K562 (cell line): ENCODE measurements around the gene CHST8. TPM values are rescaled to one million over a fixed set of nuclear protein-coding genes. Genes with fewer than 3 reads are reported as not detected.

Experiments
- ATAC-seq: fragments of 200-7000 bp; cut with Tn5 transposase; 3 replicates; pipeline ENCODE4 v1.9.1; 2020; ENCODE audit warnings: moderate library complexity
- Bru-seq: library from RNA; stranded (reverse); fragments of 400-500 nt; gene quantifications from one replicate; lab custom pipeline; 2021; lab: Mats Ljungman, UMichigan
- BruChase-seq, 2 experiments: library from RNA; stranded (reverse); fragments of 400-500 nt; gene quantifications; one replicate each; lab custom pipeline; 2021; lab: Mats Ljungman, UMichigan
- BruUV-seq: library from RNA; stranded (reverse); fragments of 400-500 nt; replicated peaks from 2 replicates; lab custom pipeline; 2021; lab: Mats Ljungman, UMichigan
- CTCF ChIA-PET: fragments of 300-600 bp; formaldehyde crosslinking; extraction: SDS; loops from one replicate; lab custom pipeline; 2021; ENCODE audit warnings: low intra/inter-chr PET ratio; lab: Yijun Ruan, JAX
- POLR2A ChIA-PET: fragments of 300-600, 350-650 bp; sonication (Branson Sonifier 250); formaldehyde crosslinking; extraction: SDS; loops from one replicate; lab custom pipeline; 2021; ENCODE audit warnings: antibody characterized with exemption, inconsistent platforms; lab: Yijun Ruan, JAX
- DNase-seq, 4 experiments: peaks; one replicate each; pipeline versions ENCODE4 v3.0.0 to v3.0.0-alpha.2; 2011 to 2018; ENCODE audit warnings: low spot score in 3 of 4, mixed read lengths in 3 of 4; ENCODE audit errors: extremely low read depth in 1 of 4
- FAIRE-seq: peaks from 2 replicates; lab custom pipeline; 2011; peaks lifted over from hg19 to GRCh38; lab: Jason Lieb, UNC
- H2AFZ ChIP-seq: 2 replicates; pipeline ENCODE4 v1.6.0; 2011; ENCODE audit warnings: low read depth, low read length, control low read depth, inconsistent platforms
- H3K27ac ChIP-seq: fragments of 200-600 bp; 3 replicates; pipeline ENCODE4 v1.8.0; 2011; ENCODE audit warnings: low read depth, mild to moderate bottlenecking, control low read depth, inconsistent platforms, low read length, moderate library complexity, mixed read lengths; ENCODE audit errors: extremely low read depth
- H3K27me3 ChIP-seq, 2 experiments: fragments of 300-600 bp in 1 of 2; 2 replicates in 1 of 2; 3 replicates in 1 of 2; pipeline versions ENCODE4 v1.6.0 to v1.8.0; 2011; ENCODE audit warnings: inconsistent platforms in 2 of 2, low read length in 2 of 2, mild to moderate bottlenecking in 1 of 2, mixed read lengths in 1 of 2, moderate library complexity in 1 of 2; ENCODE audit not compliant: control insufficient read depth in 2 of 2, insufficient read depth in 2 of 2
- H3K36me3 ChIP-seq: fragments of 300-600 bp; 3 replicates; pipeline ENCODE4 v1.8.0; 2011; ENCODE audit warnings: mild to moderate bottlenecking, low read length, inconsistent platforms; ENCODE audit not compliant: control insufficient read depth, insufficient read depth
- H3K4me1 ChIP-seq, 2 experiments: fragments of 200-600 bp in 1 of 2; replicated peaks in 1 of 2; 2 replicates in 1 of 2; 3 replicates in 1 of 2; pipeline versions ENCODE4 v1.5.1 to v1.8.0; 2011; ENCODE audit warnings: inconsistent platforms in 2 of 2, low read length in 2 of 2, mild to moderate bottlenecking in 1 of 2, mixed read lengths in 1 of 2, moderate library complexity in 1 of 2; ENCODE audit not compliant: control insufficient read depth in 2 of 2, insufficient read depth in 2 of 2
- H3K4me2 ChIP-seq: 2 replicates; pipeline ENCODE4 v1.6.1; 2011; ENCODE audit warnings: low read length, control low read depth, inconsistent platforms, mixed read lengths; ENCODE audit not compliant: insufficient read depth
- H3K4me3 ChIP-seq: fragments of 200-600 bp; sonication (generic), shearing (Covaris generic); 2 replicates; pipeline ENCODE4 v1.5.1; 2016; ENCODE audit warnings: control low read depth, inconsistent platforms
- H3K79me2 ChIP-seq: fragments of 200-600 bp; 3 replicates; pipeline ENCODE4 v1.8.0; 2011; ENCODE audit warnings: low read length, inconsistent platforms; ENCODE audit not compliant: control insufficient read depth, insufficient read depth
- H3K9ac ChIP-seq, 2 experiments: 2 replicates each; pipeline versions ENCODE4 v1.6.0 to v1.6.1; 2011; ENCODE audit warnings: low read depth in 2 of 2, low read length in 2 of 2, control low read depth in 1 of 2, inconsistent platforms in 1 of 2, mild to moderate bottlenecking in 1 of 2, mixed read lengths in 1 of 2; ENCODE audit not compliant: insufficient read depth in 1 of 2
- H3K9me1 ChIP-seq: one replicate; pipeline ENCODE4 v1.6.0; 2011; ENCODE audit warnings: inconsistent platforms, mild to moderate bottlenecking, low read length, moderate library complexity; ENCODE audit not compliant: control insufficient read depth, insufficient read depth
- H3K9me3 ChIP-seq: replicated peaks from 2 replicates; pipeline ENCODE4 v1.5.1; 2011; ENCODE audit warnings: low read depth, low read length, inconsistent platforms; ENCODE audit not compliant: control insufficient read depth, insufficient read depth
- H4K20me1 ChIP-seq: replicated peaks from 2 replicates; pipeline ENCODE4 v1.6.1; 2011; ENCODE audit warnings: low read length, inconsistent platforms, mixed read lengths; ENCODE audit not compliant: control insufficient read depth, insufficient read depth
- AFF4 ChIP-seq: sonication (generic); formaldehyde crosslinking; IDR thresholded peaks from 2 replicates; pipeline ENCODE4 v1.8.0; 2023; ENCODE audit warnings: mild to moderate bottlenecking, missing genetic modification reagents
- FUS ChIP-seq: fragments of 200-400 bp; formaldehyde crosslinking; optimal IDR thresholded peaks from 2 replicates; pipeline ENCODE3; 2017; ENCODE audit warnings: low read depth, low read length
- PCBP1 ChIP-seq: fragments of 200-400 bp; formaldehyde crosslinking; IDR thresholded peaks from 2 replicates; pipeline ENCODE4 v1.6.1; 2018; ENCODE audit warnings: mild to moderate bottlenecking, low read depth, low read length; ENCODE audit not compliant: poor library complexity, severe bottlenecking
- SUPT5H ChIP-seq: fragments of 450-650 bp; IDR thresholded peaks from 2 replicates; pipeline ENCODE4 v1.6.1; 2016
- WGBS: fragments of 100-300 bp; shearing (Covaris generic); methylation state at CpG from one replicate; pipeline ENCODE4 v1.1.6; 2016; ENCODE audit warnings: low coverage, mixed read lengths; ENCODE audit not compliant: insufficient coverage; ENCODE audit errors: missing lambda C conversion rate; 5-methylcytosine and 5-hydroxymethylcytosine counted together
- in situ Hi-C: fragments of 300-500 bp; cut with MboI; formaldehyde crosslinking; loops from 4 replicates; pipeline ENCODE4 v1.15.0; 2018; ENCODE audit warnings: inconsistent platforms, mixed read lengths
- intact Hi-C: fragments of 100-400 bp; cut with micrococcal nuclease; formaldehyde crosslinking; loops from 2 replicates; pipeline ENCODE4 v1.14.2; 2022
- long read RNA-seq, 3 experiments: library from polyadenylated mRNA in 2 of 3; library from RNA in 1 of 3; unstranded in 2 of 3; stranded (forward) in 1 of 3; transcript quantifications; one replicate each; pipeline ENCODE4 v2.0.0, GENCODE V29; 2019 to 2022
- polyA minus RNA-seq, 3 experiments: library from RNA; depleted of rRNA, polyadenylated mRNA; stranded (reverse); fragments of >200 nt; gene quantifications; 2 replicates each; pipeline ENCODE4 v1.2.3, GENCODE V29; 2011
- polyA plus RNA-seq, 8 experiments: library from polyadenylated mRNA; depleted of rRNA in 4 of 8; stranded (reverse) in 5 of 8; unstranded in 3 of 8; fragments of >200 nt; fragmentation: Nextera tagmentation in 2 of 8; fragmentation: Illumina TruSeq in 1 of 8; extraction: Ambion mirVana in 2 of 8; extraction: Trizol in 1 of 8; gene quantifications; 2 replicates each; pipeline versions ENCODE4 v1.2.1 to v1.2.3, GENCODE V29; 2011 to 2014; ENCODE audit warnings: inconsistent platforms in 1 of 8, missing spikeins in 1 of 8
- total RNA-seq, 7 experiments: library from RNA; depleted of rRNA in 6 of 7; stranded (reverse); fragments of >200 nt in 6 of 7; fragmentation: Illumina TruSeq in 2 of 7; extraction: Trizol in 2 of 7; gene quantifications; 2 replicates each; pipeline versions ENCODE4 v1.2.1 to v1.2.3, GENCODE V29; 2011 to 2021; ENCODE audit warnings: low replicate concordance in 1 of 7
- TF ChIP-seq, protein P1 (sequence below), 2 experiments: IDR thresholded peaks in 1 of 2; conservative IDR thresholded peaks in 1 of 2; 2 replicates each; pipeline ENCODE4 v1.6.1; 2016; ENCODE audit warnings: low read depth in 2 of 2, mild to moderate bottlenecking in 1 of 2, missing compliant biosample characterization in 1 of 2, missing genetic modification characterization in 1 of 2, moderate library complexity in 1 of 2
- TF ChIP-seq, protein P2 (sequence below): sonication (generic); formaldehyde crosslinking; IDR thresholded peaks from 2 replicates; pipeline ENCODE4 v1.5.0; 2020; ENCODE audit warnings: missing genetic modification reagents

The CHST8 gene
- total RNA-seq (2011; cell fraction: chromatin; rRNA removed; ENCODE audit: low replicate concordance), result not detected in 2 replicates
- total RNA-seq (2011; cell fraction: nucleolus; rRNA removed), result not detected in 2 replicates
- total RNA-seq (2011; cell fraction: nucleoplasm; rRNA removed), result not detected in 2 replicates
- total RNA-seq (2014; rRNA removed) (not detected in 2 replicates), total RNA-seq (2014; rRNA removed; fragmentation: Illumina TruSeq; extraction: Trizol) (not detected in 2 replicates), total RNA-seq (2015; rRNA removed; fragmentation: Illumina TruSeq; extraction: Trizol) (not detected in 2 replicates), total RNA-seq (2021) (0.11 TPM in 1 of 2 replicates, not detected in the other), polyA plus RNA-seq (2011; rRNA removed) (not detected in 2 replicates), polyA plus RNA-seq (2014; fragmentation: Illumina TruSeq; extraction: Trizol) (not detected in 2 replicates), polyA plus RNA-seq (2014; fragmentation: Nextera tagmentation; extraction: Ambion mirVana) (not detected), polyA plus RNA-seq (2014; rRNA removed) (not detected in 2 replicates), polyA minus RNA-seq (2011; rRNA and poly(A)+ RNA removed) (not detected in 2 replicates), Bru-seq, nascent RNA (not detected), BruChase-seq, experiment 1, labeled RNA remaining after a 2-hour chase (not detected), BruChase-seq, experiment 2, labeled RNA remaining after a 6-hour chase (percentile 1 among the genes with signal in this experiment)
- not detected in 2 replicates for polyA plus RNA-seq (2011; cell fraction: cytosol; rRNA removed)
- not detected in 2 replicates for polyA plus RNA-seq (2011; cell fraction: nucleus; rRNA removed)
- polyA plus RNA-seq (2012), result not detected in 2 replicates
- polyA minus RNA-seq (2011; cell fraction: cytosol; rRNA and poly(A)+ RNA removed), result not detected in 2 replicates
- polyA minus RNA-seq (2011; cell fraction: nucleus; rRNA and poly(A)+ RNA removed), result not detected in 2 replicates
- long read RNA-seq, experiment 1, result 0 reads
- long read RNA-seq, experiment 2, result 0 reads
- long read RNA-seq, experiment 3, result 0 reads

DNA sequence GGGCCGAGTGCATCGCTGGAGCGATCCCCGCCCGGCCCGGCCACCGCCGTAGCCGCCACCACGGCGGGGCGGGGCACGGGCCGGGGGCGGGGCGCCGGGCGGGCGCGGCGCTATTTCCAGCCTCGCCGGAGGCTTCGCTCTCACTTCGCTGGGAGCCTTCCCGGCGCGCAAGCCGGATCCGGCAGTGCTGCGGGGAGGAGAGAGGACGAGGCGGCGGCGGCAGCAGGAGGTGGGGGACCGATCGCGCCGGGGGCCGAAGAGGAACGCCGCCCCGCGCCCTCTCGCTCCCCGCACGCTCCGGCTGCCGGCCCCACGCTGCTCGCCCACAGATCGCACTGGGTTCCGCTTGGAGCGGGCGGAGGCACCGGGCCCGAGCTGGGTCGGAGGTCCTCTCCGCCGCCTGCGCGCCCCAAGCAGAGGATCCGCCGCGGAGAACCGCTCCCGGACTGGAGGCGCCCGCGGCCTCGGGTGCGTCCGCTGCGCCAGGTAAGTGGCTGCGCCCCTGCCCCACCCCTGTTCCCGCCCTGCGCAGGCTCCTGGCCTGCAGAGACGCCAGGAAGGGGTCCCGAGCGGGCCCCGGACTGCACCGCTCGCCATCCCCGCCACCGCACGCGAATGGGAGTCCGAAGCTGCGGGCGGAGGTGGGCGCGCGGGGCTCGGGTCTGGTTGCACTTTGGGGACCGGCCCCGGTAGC is at the start of gene CHST8:
CHST8 (plus strand) TSS at position 143 of the 694 bp plus-strand sequence. CDS start 67,309 bp downstream, outside the sequence.
- no TSS peak for BruUV-seq
- Histone ChIP-seq H3K4me3 (no peak within 1 kb of the TSS), H3K9me3 (no peaks in the 10 kb centered on the region), H3K9ac (no peak within 1 kb of the TSS), H3K4me2 (no peak within 1 kb of the TSS), H3K27ac (no peak within 1 kb of the TSS), H3K4me1 (peaks cover 0 to 19% of the 10 kb centered on the region in 2 experiments; a peak in 2 of 5 replicates), H3K27me3 (peaks cover 2 to 56% of the 10 kb centered on the region in 2 experiments; a peak in 3 of 5 replicates), H3K79me2 (no peaks in the 10 kb centered on the region), H3K36me3 (no peaks in the 10 kb centered on the region), H4K20me1 (no peaks in the 10 kb centered on the region; the same call in 1 of the 2 replicates), H3K9me1 (no peaks in the 10 kb centered on the region), H2AFZ (no peak within 1 kb of the TSS)
- intact Hi-C loops, result no loop called here
- TF ChIP-seq, protein P1, sequence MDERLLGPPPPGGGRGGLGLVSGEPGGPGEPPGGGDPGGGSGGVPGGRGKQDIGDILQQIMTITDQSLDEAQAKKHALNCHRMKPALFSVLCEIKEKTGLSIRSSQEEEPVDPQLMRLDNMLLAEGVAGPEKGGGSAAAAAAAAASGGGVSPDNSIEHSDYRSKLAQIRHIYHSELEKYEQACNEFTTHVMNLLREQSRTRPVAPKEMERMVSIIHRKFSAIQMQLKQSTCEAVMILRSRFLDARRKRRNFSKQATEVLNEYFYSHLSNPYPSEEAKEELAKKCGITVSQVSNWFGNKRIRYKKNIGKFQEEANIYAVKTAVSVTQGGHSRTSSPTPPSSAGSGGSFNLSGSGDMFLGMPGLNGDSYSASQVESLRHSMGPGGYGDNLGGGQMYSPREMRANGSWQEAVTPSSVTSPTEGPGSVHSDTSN (CRISPR knock-in tag; IDR thresholded peaks at IDR 0.05; ENCODE audit: low read depth), result no peak
- TF ChIP-seq, protein P1 (tag; conservative IDR thresholded peaks at IDR 0.05; ENCODE audit: low read depth), result no peak
- TF ChIP-seq PCBP1 (peak; percentile 5), SUPT5H (no peak), AFF4 (CRISPR knock-in tag) (no peak), FUS (no peak)
- TF ChIP-seq, protein P2, sequence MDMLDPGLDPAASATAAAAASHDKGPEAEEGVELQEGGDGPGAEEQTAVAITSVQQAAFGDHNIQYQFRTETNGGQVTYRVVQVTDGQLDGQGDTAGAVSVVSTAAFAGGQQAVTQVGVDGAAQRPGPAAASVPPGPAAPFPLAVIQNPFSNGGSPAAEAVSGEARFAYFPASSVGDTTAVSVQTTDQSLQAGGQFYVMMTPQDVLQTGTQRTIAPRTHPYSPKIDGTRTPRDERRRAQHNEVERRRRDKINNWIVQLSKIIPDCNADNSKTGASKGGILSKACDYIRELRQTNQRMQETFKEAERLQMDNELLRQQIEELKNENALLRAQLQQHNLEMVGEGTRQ, result no peak
- WGBS, result 36% methylated on average over 21 of the region's 96 CpGs
- in situ Hi-C loops, result no loop called here
- FAIRE-seq (no peak), DNase-seq (peak; percentile 24 to 76 (median 68)), ATAC-seq (peak; percentile 89)
- CTCF ChIA-PET, result no interaction called here
- POLR2A ChIA-PET, result interaction anchor here (0.5 to 0.6 kb wide), 2 partner anchors 15 to 148 kb away, joined by 3 read pairs; no protein-coding TSS in a partner anchor
